ENCODE measurements around the gene MASP1.
A peak's percentile ranks its signal among the peaks of the same experiment; 100 is the strongest.

Gene MASP1, protein sequence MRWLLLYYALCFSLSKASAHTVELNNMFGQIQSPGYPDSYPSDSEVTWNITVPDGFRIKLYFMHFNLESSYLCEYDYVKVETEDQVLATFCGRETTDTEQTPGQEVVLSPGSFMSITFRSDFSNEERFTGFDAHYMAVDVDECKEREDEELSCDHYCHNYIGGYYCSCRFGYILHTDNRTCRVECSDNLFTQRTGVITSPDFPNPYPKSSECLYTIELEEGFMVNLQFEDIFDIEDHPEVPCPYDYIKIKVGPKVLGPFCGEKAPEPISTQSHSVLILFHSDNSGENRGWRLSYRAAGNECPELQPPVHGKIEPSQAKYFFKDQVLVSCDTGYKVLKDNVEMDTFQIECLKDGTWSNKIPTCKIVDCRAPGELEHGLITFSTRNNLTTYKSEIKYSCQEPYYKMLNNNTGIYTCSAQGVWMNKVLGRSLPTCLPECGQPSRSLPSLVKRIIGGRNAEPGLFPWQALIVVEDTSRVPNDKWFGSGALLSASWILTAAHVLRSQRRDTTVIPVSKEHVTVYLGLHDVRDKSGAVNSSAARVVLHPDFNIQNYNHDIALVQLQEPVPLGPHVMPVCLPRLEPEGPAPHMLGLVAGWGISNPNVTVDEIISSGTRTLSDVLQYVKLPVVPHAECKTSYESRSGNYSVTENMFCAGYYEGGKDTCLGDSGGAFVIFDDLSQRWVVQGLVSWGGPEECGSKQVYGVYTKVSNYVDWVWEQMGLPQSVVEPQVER

DNA sequence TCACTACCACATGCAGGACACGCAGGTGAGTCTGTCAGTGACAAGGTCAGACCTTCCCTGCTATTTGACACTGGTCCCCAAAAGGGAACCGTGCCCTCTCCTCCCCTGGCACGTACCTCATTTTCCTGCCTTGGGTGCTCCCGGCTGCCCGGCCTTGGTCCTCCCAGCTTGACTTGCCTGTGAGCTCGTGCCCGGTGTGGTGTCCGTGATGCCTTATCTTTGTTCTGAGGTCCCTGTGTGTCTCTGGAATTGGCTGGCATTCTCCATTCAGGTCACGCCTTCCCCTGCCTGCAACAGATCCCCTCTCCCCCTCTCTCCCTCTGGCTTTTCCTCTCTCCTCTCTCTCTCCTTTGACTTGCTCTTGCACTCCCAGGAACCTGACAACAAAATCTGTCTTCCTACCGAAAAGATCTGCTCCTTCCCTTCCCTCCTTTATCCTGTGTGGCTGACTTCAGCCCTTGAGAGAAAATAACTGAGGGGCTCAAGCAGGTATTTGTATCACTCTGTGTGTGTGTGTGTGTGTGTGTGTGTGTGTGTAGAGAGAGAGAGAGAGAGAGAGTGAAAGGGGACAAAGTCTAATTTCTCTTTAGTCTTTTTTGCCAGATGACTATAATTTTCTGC, at the start of gene MASP1:
TSS of gene MASP1 (minus strand) at position 226 of the 621 bp plus-strand sequence. CDS start at position 121, 105 bp downstream.
- ATAC-seq: no peak

DNA sequence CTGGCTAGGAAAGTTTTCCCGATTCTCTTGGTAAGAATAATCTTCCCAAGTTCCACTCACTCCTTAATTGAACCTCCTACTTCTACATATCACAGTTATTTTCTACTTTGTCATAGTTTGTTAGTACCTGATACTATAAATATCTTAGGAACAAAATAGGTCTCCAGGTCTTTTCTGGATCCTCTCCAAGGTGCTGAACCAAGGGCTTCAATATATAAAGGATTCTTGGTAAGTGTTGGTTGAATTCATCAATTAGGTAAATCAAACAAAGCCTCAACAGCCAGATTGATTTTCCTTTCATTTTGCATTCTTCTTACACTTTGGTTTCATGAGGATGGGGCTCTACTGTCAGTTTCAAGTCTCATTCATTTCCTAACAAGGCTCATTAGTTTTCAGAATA, 49.0 kb upstream of the MASP1 start:
- ATAC-seq: no peak

DNA sequence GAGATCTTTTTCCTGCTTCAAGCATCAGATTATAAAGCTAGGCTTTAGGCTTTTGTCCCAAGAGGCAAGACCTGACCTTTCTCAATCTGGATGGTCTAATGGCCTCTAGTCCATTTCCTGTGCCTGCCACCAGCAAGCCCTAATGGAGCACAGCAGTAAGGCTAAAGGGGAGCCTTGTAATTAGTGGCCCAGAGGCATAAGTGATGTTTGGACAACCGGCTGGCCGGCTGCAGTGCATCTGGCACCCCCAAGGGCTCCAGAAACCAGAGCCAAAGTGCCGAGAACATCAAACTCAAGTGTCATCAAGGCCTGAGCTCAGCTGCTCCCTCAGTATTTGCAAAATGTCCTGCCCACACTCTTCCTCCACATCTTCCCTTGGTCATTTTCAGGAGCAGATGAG, 44.8 kb upstream of the MASP1 start:
- ATAC-seq: no peak

DNA sequence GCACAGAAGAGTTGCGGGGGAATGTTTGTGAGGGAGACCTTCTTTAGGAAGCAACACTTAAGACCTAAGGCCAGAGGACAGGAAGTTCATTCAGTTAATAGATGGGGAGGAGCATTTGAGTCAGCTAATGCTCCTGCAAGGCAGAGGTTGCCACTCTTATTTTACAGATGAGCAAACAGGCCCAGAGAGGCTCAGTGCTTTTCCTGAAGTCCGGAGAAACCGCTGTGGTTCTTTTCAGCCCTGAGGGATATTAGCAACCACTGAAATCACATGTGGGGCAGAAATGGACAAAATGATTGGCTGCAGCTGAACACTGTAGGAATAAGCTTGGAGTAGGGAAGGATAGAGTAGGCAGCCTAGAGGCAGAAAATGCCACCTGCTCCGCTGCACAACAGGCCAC, 43.4 kb upstream of the MASP1 start:
- no peak for ATAC-seq

DNA sequence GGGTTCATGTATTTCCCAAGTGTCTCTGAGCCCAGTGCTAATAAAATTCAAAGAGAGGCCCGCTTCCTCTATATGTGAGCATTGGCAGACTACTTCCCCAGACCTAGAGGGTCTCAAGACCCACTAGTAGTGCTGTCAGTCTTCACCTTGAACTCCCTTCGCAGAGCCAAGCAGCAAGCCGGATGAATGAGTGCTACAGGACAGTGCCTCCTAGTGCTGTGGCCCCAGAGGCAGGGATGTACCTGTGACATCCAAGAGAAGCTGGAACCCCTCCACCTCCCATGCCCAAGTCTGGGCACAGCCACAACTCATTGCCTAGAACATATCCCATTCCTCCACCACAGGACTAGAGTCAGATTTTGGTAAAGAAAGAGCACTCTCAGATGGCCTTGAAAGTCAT, 37.2 kb upstream of the MASP1 start:
- no peak for ATAC-seq

DNA sequence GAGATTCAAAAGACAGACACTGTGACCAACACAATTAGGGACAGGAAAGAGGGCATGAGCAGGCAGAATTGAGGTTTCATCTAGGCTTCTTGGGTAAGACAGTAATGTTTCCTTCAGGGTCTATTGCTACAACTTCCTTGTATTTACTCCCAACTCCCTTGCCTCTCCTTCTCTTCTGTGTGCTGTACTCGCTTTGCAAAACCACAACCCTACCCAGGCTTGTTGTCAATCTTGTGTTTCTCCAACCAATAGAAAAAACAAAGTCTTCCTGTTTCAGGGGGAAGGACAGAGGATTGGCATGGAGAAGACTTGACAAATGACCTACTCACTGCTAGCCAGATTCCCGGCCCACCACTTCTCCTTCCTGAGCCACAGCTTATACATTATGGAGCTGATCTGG, 36.3 kb upstream of the MASP1 start:
- no peak for ATAC-seq

DNA sequence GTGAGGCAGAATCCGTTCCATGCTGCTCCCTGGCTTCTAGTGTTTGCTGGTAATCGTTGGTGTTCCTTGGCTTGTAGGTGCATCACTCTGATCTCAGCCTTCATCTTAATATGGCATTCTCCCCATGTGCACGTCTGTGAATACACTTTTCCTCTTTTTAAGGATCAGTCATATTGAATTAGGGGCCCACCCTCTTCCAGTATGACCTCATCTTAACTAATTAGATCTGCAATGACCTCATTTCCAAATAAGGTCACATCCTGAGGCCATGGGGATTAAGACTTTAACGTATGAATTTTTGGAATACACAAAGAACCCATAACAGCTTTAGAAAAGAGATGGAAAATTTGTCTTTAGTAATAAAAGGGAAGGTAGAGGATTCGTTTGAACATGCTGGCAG, 34.1 kb upstream of the MASP1 start:
- ATAC-seq: no peak

DNA sequence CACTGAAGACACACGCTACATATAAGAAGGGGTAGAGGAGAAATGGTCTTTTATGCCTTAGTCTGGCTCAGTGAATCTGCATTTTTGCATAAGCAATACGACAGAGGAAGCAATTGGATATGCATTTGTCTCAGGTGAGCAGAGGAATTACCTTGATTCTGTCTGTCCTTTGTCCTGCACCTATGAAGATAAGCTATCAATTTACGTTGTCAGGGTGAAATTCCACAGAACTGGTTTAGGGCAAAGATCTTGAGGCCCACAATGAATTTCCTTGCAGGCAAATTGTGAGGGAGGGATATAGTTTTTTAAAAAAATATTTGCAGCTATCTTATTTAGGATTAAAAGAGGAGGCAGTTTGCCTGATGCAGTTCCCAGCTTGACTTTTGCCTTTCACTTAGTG, 31.6 kb upstream of the MASP1 start:
- ATAC-seq: no peak

DNA sequence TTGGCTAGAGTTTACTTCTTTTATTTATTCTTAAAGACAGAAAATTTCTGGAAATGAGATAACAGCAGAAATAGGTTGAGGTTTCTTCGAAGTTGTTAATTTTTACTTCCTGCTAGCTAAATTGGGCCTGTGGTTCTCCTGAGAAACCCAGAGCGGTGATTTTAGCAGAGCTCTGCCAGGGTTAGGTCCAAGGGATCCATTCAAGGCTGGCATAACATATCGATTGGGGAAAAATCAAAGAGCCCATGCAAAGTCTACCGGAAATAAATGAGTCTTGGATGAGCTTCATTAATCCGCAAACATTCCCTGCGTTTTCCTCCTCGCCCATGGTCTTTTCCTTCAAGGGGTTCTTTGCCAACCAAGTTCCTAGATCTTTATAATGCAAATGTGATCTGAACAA, 30.8 kb upstream of the MASP1 start:
- no peak for ATAC-seq

DNA sequence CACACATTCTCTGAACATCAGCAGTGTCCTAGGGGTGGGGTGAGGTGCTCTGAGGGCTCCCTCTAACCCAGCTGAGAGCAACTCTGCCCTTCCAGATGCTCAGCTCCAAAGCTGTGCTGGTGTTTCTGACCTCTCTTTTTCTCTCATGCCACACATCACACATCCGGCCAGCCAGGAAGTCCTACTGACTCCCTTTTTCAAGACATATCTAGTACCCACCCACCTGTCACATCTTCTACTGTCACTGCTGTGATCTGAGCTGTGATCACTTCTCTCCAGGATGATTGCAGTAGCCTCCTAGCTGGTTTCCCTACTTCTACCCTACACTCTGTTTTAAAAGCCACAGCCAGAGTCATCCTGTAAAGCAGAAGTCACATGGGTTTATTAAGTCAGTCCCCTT, 30.2 kb upstream of the MASP1 start:
- no peak for ATAC-seq

DNA sequence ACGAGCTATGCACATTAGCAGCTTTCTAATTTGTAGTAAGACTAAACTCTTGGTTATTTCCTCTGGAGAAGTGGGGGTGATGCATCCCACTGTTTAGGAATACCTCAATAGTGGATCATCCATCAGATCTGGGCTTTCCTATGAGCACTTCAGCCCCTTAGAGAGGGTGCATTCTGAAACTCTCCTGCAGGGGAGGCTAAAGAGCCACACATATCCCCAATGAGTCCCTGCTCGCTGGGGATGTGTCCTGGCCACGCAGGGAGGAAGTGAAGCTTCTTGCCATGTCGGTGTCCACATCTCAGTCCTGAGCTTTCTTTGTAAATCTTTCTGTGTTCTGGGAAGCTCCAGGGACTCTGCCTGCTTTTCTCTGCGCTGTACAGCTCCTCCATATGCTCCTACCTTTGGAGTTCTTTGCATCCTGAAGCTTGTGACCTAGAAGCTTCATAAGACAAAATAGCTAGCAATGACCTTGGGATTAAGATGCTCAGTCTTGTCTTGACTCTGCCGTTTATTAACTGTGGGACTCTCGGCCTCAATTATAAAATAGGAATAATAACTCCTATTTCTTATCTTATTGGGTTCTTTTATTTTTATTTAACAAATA, 28.3 kb upstream of the MASP1 start:
- ATAC-seq: peak; percentile 35 to 53

DNA sequence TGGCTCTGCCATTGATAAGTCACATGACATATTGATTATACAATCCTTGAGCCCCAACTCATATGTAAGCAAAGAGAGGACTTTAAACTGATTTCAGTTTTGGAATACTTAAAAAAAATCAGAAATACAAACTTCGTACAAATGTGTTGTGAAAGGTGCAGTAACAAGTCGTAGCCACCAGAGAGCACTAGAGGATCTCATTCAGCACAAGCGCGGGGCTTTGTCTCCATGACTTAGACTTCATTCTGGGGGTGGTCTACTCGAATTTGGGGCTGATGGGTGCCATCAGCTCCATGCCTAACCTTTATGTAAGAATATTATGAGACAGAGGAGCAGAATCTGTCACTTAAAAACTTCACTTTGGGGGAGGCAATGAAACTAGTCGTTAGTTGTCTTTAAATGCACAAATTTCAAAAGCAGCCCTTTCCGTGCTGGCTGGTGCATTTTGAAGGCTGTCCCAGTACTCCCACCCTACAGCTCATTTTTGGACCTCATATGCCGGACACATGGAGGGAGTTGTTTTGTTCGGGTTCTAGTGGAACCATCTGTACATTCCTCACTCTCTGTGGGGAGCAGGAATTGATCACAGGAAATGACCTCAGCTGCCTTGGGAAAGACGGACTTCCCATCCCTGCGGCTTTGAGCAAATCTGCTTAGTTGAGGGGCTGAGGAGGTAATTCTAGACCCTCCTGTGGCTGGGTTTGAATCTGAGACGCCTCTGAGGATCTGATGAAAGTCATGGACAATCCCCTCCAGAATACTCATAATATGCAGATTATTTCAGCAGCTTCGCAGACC, 27.5 kb upstream of the MASP1 start:
- ATAC-seq: peak in 1 of 2 donors; percentile 41

DNA sequence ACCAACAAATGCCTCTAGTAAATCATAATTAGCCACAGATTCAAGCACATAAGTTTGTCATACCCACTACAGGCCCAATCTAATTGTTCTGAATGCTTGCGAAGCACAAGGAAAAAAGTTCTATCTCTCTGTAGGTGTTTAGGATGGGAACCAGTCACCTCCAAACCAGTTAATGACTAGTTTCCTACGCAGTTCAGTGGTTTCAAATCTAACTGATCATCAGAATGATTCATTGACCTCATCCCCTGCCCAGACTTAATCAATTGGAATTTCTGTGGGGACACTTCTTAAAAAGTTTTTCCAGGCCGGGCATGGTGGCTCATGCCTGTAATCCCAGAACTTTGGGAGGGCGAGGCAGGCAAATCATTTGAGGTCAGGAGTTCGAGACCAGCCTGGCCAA, 24.3 kb upstream of the MASP1 start:
- no peak for ATAC-seq

DNA sequence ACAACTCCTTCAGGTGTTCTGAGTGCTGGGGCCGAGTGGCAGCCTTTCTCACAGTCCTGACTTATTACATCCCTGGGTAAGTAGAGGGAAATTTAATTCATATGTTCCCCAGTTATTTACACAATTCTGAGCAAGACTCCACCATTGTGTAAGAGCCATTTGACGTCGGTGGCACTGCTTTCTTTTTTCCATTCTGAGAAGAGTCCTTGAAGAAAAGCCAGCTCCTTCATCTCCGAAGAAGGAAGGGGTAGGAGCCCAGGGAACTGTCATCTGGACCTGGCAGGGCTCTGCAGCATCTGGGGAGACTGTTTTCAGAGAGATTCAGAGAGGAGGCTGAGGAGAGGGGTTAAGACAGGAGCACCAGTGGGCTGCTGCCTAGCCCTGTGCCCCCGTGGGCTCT, 22.6 kb upstream of the MASP1 start:
- no peak for ATAC-seq

DNA sequence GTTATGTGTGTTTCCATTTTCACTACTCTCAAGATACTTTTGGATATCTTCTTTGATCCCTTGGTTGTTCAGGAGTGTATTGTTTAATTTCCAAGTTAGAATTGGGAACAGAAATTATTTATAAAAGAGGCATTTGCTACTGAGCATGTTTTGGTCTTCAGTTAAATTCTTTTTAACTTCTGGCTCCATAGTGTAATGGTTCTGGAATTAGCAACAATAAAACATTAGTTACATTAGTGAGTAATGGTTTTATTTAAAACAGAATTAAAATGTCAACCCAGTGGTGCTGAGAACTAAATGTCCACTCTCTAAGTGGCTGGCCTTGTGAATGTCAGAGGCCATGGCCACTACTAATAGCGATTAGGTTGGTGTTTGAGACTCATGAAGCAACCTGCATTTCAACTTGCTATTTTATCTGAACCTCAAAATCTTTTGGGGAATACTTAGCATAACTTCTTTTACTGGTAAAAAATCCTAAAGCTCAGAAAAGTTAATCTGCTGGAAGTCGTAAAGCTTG, 19.5 kb upstream of the MASP1 start:
- ATAC-seq: no peak

DNA sequence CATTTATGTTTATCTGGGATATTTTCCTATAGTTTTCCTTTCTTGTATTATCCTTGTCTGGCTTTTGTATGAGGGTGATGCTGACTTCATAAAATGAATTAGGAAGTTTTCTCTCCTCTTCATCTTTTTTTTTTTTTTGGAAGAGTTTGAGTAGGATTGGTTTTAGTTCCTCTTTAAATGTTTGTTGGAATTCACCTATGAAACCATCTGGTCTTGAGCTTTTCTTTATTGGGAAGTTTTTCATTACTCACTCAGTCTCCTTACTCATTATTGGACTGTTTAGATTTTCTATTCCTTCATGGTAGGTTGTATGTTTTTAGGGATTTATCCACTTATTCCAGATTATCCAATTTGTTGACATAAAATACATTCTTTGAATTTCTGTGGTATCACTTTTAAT, 18.7 kb upstream of the MASP1 start:
- ATAC-seq: no peak

DNA sequence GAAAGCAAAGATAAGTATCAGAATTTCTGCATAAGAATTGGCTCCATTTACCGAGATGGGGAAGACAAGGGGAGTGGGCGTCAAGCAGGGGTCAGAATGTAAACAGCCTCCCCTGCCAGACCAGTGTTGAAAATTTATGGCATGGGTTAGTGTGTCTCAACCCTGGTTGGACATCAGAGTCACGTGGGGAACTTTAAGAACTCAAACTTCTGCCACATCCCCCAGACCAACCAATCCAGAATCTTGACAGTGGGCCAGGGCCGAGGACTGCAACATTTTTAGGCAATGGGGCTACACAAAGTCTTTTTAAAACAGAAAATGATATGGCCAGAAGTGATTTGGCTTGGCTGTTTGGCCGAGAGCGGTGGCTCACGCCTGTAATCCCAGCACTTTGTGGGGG, 14.3 kb upstream of the MASP1 start:
- no peak for ATAC-seq

DNA sequence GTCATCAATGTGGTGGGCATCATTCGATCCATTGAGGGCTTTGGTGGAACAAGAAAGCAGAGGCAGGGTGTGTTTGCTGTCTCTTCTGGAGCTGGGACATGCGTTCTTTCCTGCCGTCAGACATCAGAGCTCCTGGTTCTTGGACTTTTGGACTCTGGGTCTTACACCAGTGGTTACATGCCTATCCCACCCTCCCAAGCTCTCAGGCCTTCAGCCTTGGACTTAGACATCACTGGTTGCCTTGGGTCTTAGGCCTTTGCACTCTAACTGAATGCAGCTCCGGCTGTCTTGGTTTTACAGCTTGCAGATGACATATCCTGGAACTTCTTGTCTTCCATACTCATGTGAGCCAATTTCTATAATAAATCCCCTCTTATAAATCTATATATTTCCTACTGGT, 8.1 kb upstream of the MASP1 start:
- no peak for ATAC-seq

DNA sequence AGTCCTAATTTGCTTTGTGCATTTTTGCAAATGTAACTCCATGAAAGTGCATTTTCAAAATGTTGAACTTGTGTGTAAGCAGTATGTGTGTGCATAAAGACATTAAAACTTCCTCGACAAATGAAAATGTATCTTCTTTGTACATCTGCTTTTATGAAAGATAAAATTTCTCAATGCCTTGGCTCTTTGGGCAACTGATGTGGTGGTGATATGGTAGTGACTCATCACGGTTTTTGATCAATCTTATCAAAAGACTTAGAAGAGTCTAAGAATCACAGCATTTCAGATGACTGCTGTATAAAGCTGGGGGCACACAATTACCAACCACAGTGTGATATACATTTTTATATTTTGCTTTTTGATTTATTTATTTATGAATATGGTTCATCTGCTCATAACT, 5.4 kb upstream of the MASP1 start:
- ATAC-seq: no peak

DNA sequence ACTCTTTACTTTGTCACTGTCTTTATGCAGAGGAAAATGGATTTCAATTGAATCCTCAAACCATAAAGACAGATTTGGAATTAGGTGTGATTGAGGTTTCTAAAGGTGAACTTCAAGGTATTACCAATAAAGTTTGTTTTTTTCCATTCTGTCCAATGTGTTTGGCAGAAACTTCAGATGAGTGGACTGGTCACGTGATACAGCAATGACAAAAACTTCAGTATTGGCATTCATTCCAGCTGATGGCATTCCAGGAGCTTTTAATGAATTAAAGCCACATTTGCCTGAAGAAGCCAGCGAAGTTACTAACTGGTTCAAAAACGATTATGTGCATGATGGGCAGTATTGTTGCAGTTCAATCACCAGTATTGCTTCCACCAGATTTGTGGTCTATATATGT, 4.5 kb upstream of the MASP1 start:
- ATAC-seq: no peak

DNA sequence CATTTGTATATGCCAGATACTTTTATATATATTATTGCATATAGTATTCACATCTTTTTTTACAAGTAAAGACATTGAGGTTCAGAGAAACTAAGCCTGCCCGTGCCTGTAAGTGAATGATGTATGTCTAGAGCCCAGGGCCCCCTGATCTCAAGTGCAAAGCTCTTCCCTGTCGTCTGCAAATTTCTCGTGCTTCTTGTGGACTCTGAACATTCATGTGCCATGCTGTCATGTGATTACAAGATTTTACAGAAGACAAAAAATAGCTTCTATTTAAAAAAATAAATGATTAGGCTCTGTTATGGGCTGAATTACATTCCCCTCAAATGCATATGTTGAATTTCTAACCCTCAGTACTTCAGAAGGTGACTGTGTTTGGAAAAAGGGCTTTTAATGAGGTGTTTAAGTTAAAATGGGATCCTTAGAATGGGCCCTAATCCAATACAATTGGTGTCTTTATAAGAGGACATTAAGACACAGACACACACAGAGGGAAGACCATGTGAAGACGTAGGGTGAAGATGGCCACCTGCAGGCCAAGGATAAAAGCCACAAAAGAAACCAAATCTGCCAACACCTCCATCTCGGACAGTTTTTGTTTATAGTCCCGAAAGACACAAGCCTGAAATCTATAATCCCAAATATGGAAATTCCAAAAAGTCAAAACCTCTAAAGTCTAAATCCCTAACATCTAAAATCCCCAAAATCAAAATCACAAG, 3.9 kb upstream of the MASP1 start:
- no peak for ATAC-seq
